Head of caudate nucleus (tissue), 42 donors: Measurements from ENCODE around the gene CTNND2.

ENCODE experiments used
- DNase-seq, 42 donors: peaks; one replicate each; pipeline versions ENCODE4 v3.0.0 to v3.0.0-alpha.2; 2020 to 2021; ENCODE audit warnings: mixed read lengths in 7 of 42
- intact Hi-C: fragments of 100-400 bp; cut with DNase I; formaldehyde crosslinking; loops from one replicate; pipeline ENCODE4 v1.15.0; 2022

Gene CTNND2

DNA sequence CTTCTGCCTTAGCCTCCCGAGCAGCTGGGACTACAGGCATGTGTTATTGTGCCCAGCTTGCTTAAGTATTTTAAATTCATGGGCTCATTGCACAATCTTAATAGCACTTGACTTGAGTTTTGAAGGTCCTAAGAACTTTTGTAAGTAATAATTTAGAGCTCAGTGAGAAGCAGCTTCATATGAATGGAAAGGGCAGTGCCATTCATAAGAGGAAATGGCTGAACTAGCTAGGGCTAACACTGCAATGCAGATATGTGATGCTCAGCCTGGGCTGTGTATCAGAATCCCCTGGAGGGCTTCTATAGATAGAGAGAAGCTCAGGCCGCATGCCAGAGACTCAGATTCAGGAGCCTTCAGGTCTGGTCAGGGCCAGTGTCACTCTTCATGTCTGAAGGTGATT lies 847.7 kb downstream of the CTNND2 start:
- intact Hi-C loops, result no loop called here

DNA sequence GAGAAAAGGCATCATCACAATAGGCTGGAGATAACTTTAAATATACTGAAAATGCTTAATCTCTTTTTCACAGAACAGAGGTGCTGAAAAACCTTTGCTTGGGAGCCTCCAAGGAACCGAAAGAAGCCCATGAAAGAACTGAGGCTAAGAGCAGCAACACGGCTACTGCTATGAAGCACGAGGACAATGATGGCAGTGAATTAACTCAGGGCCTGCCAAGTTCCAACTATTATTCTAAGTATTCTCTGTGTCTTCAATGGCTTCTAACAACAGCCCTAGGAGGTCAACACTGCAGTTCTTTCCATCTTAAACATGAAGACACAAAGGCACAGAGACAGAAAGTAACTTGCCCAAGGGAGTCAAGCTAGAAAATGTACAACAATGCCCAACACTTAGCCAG lies 850.2 kb downstream of the CTNND2 start:
- intact Hi-C loops, result no loop called here

More for the DNA sequence above, 847.7 kb downstream of the CTNND2 start:
- DNase-seq, result no peak

DNA sequence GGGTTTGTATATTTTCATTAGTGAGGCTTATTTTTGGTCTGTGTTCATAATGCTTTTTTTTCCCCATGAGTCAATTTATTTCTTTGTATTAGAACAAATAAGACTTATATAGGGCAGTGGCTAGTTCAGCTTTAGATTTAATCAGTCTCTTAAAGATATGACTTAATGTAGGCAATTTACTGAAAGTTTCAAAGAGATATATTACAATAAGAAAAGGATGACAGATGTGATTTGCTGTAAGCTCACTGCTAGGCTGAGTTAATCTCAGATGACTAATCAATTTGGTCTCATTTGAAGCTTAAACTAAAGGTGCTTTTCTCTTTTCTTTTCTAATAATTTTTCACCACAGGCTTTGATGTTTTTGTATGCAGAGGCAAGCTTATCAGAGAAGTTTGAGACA lies 851.4 kb downstream of the CTNND2 start:
- intact Hi-C loops, result no loop called here
- no peak for DNase-seq

More for the DNA sequence above, 850.2 kb downstream of the CTNND2 start:
- DNase-seq, result peak in 7 of 42 donors; percentile 28 to 64 (median 44)

DNA sequence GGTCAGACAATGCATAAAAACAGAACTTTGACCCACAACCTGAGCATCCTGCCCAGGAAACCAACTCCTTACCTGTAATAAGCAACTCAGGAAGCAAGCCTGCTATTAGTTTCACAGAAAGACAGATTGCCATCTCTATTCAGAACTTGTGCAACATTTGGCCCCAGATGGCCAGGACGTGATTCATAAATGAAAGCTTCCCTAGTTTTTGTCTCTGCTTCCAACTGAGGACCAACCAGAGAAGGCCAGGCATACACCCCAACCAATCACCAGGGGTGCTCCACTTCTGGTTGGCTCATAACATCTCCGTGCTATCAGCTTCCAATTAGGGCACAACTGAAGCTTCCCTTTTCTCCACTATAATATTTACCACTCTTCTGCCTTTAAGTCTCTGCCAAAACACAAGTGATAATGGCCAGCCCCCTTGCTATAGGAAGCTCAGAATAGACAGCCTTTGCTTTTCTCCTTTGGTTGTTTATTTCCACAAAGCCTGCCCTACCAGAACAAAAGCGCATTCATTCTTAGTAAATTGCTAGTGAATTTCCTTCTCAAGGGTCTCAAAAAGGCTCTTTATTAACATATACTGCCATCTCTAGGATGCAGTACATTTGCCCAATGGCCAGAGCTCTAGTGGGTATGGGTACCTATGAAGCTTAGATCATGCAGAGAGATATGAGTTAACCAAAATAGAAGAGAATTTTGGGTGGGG lies 853.5 kb downstream of the CTNND2 start:
- peak in 14 of 42 donors; percentile 23 to 78 (median 36) for DNase-seq
- intact Hi-C loops, result no loop called here

DNA sequence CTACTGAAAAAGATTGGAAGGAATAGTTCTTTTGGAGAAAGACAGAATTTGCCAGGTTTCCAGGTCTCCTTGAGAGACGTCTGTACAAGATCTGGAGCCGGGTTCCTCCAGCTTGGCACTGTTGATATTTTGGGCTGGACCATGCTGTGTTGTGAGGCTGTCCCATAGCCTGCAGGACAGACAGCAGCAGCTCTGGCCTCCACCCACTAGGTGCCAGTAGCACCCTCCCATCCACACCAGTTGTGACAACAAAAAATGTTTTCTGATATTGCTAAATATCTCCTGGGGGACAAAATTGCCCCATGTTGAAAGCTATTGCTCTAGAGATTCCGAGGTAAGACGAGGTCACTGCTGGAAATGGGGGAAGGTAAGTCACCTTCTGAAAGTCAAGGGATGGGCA lies 855.5 kb downstream of the CTNND2 start:
- intact Hi-C loops, result no loop called here
- DNase-seq, result no peak

DNA sequence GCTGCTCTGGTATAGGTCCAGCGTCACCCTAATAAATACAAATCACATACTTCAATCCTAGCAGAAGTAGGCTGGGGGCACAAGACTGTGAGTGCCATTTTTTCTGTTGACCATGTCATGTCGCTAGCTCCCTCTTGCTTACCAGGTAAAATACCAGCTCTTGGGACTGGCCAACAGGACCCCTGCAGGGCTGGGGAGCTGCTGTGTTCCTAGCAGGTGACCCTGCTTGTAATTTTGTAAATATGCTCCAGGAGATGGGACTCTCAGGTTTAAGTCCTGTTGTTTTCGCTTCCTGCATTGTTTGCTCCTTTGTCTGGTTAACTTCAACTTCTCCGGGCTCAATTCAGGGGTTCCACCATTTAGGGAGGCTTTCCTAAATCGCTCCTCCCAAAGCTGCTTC lies 856.6 kb downstream of the CTNND2 start:
- DNase-seq, result no peak
- intact Hi-C loops, result no loop called here

DNA sequence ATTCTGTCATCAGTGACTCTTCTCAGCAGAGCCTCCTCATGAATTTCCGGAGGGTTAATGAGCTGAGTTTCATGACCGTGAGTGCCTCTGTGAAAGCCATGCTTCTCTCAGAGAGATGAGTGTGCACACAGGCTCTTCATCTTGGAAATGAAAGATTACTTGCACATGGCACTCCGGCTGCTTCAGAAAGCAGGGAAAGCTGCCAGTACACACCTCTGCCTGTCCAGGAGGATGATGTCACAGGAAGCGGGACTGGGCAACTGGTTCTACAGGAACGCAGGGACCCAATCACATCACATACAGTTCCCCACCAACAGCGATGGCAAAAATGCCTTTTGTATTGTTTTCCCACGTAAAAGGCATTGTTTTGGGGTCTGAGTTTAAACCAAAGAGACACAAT lies 857.2 kb downstream of the CTNND2 start:
- intact Hi-C loops, result no loop called here
- DNase-seq, result peak in 1 of 42 donors; percentile 53

DNA sequence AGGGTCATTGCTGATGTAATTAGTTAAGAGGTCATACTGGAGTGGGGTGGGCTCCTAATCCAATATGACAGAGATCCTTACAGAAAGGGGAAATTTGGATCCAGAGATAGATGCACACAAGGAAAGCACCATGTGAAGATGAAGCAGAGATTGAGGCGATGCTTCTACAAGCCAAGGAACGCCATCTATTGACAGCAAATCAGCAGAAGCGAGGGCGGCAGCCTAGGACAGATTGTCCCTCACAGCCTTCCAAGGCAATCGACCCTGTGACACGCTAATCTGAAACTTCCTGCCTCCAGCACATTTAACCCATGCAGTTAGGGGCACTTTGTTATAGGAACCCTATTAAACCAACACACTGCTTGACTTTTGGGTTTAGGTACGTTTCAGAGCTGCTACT lies 858.1 kb downstream of the CTNND2 start:
- peak in 36 of 42 donors; percentile 17 to 85 (median 51) for DNase-seq
- intact Hi-C loops, result no loop called here

DNA sequence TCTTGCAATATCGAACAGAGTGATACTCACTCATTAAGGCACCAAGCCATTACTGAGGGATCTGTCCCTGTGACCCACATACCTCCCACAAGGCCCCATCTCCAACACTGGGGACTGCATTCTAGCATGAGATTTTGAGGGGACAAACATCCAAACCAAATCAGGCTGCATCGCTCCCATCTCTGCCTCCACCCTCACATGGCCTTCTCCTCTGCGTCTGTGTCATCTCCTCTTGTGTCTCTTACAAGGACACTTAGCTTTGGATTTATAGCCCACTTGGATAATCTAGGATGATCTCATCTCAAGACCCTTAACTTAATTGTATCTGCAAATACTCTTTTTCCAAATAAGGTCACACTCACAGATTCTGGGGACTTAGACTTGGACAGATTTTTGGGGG lies 858.8 kb downstream of the CTNND2 start:
- DNase-seq, result no peak
- intact Hi-C loops, result no loop called here

DNA sequence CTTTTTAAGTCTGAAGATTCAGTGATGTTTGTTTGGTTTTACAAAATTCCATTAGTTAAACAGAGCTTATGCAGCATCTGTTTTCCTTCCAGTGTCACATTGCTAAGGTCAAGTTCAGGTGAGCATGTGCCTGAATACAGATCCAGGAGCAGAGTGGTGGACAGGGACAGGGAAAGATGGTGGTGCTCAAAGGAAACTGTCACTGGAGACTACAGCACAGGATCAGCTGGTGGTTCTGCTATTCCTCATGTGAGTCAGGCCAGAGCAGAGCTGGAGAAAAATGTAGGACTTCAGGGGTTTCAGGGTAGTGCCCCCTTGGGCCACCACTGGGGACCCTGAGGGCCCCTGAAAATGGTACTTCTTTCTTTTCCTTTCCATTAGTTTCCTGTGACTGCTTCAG lies 859.7 kb downstream of the CTNND2 start:
- intact Hi-C loops, result loop anchor here (5.0 kb wide), 1 partner anchor 182 kb away; no protein-coding TSS in a partner anchor

DNA sequence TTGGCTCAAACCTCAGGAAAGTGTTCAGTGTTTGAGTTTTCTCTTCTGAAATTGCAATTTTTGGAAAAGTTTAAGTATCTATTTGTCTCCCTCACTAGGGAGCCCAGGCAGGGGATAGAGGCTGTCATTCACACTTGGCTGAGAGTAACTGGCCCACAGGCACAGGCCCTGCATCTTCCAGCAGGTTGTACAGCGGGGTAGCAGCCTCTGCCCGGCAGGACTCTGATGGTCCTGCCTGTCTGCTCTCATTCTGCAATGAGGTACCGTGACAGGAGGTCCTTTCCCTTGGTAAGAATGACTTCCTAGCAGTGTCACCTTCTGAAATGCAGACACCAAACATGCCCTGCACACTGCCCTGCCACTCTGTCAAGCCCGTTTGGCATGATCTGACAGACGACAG lies 860.4 kb downstream of the CTNND2 start:
- DNase-seq, result no peak
- intact Hi-C loops, result loop anchor here (5.0 kb wide), 1 partner anchor 182 kb away; no protein-coding TSS in a partner anchor

More for the DNA sequence above, 859.7 kb downstream of the CTNND2 start:
- DNase-seq, result no peak

DNA sequence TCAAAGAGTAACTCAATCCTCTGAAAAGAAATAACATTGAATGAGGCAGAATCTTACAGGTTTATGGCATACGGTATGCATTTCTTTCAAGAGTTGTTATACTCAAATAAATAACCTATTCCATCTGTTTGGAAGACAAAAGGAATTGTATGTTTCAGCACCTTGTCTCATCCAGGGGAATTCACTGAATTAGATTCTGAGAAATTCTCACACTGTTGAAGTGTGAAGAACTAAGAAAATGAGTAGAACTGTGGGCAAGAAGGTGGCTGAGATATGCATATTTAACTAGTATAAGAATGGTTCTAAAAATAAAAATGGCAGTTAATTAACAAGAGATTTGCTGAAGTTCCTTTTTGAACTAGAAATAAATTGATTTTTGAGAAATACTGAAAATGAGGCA lies 863.9 kb downstream of the CTNND2 start:
- intact Hi-C loops, result loop anchor here (5.0 kb wide), 1 partner anchor 178 kb away; no protein-coding TSS in a partner anchor
- DNase-seq, result no peak

DNA sequence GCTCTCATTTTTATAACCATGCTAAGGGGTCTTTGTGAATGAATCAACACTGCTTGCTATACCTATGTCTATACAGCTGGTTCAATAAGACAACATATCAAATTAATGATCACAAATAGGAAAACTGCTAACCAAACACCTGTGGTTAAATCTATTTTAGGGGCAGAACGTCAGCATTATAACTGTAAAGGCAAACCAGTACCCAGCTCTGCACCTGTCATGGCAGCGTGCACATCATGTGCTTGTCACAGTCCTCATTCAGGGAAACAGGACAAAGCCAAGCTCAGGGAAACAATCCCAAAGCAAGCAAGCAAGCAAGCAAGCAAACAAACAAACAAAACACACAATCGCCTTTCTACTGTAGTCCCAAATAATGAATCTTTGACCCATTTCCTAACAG lies 865.5 kb downstream of the CTNND2 start:
- no peak for DNase-seq
- intact Hi-C loops, result no loop called here

DNA sequence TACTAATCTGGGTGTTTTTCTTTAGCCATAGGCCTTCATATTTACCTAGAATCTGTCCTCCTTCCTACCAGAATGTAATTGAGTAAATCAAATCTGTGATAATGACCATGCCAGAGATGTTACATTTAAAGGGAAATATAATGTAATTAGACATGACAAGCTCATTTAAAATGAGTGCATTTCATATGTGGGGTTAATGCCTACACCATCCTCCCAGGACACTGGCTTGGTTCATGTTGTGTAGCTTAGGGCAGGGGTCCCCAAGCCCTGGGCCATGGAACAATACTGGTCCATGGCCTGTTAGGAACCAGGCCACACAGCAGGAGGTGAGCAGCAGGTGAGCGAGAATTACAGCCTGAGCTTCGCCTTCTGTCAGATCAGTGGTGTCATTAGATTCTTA lies 866.3 kb downstream of the CTNND2 start:
- no peak for DNase-seq
- intact Hi-C loops, result no loop called here

DNA sequence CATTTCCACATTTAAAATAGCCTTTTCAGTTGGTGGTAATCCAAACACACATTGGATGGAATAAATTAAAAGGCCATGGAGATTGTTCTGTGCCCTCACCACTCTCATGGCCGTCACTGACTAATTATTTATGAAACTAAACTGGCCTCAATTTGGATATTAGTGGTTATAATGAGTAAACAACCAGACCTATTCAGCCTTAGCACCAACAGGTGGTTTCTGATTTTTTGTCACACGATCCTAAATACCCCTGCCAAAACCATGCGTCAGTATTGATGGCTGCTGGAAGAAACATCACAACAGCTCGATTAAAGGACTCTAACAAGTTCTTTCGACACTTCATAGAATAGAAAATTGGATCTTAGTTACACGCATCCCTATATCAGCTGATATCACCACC lies 867.2 kb downstream of the CTNND2 start:
- no peak for DNase-seq
- intact Hi-C loops, result no loop called here

DNA sequence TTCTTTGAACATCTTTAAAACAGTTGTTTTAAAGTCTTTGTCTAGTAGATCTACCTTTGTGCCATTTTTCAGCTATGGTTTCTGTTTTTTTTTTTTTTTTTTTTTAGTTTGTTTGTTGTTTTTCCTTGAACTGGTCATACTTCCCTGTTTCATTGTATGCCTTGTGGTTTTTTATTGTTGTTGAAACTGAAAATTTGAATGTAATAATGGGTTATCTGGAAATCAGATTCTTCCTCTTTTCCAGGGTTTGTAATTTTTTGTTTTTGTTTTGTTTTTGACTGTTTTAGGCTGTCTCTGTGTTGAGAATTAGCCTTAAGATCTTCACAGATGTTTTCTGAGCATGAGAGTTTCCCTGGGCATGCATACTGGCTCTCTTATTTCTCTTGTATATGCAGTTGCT lies 873.6 kb downstream of the CTNND2 start:
- intact Hi-C loops, result no loop called here
- no peak for DNase-seq

DNA sequence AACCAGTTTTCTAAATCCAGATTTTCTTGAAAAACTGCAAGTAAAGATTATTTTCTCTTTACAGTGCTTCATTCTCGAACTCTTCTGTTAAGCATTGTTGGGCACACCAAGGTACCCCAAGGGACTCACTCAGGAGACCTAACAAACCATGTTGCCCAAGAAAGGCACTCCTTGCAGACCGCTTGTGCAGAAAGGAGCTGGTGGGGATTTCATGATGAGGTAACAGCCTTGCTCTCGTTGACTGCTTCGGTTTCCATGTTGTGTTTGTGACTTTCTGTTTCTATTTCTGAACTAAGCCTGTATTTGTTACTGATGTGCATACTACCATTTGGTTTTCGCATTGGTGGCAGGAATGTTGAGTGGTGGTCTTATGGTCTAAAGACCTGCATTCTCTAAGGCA lies 876.6 kb downstream of the CTNND2 start:
- intact Hi-C loops, result no loop called here
- DNase-seq, result no peak

DNA sequence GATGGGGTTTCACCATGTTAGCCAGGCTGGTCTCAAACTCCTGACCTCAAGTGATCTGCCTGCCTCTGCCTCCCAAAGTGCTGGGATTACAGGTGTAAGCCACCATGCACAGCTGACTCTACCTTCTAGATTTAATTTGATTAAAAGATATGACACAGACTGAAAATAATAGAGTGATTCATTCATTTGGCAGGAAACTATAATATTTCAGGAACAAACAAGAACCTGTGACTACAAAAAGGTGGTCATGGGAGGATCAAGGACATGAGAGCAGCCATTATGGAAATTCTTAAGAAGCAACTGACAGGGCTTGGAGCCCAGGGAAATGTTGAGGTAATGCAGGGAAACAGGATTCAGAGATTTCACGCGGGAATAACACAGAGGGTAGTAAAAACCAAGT lies 877.7 kb downstream of the CTNND2 start:
- intact Hi-C loops, result no loop called here
- no peak for DNase-seq

DNA sequence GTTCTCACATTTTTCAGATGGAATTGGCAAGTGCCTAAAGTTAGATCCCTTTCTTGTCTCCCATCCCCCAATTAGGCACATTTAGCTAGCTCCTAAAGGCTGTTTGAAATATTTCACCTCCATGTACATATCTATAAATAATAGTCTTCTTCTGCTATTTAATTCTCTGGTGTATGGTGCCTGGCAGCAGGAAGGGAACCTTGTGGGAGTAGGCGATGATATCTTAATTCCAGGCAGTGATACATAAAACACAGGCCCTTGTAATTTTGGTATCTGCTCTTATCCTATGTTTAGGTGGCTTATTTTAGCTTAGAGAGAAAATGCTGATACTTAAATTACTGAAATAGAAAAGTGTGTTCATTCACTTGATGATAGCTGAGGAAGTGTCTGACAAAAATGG lies 880.3 kb downstream of the CTNND2 start:
- no peak for DNase-seq
- intact Hi-C loops, result no loop called here

DNA sequence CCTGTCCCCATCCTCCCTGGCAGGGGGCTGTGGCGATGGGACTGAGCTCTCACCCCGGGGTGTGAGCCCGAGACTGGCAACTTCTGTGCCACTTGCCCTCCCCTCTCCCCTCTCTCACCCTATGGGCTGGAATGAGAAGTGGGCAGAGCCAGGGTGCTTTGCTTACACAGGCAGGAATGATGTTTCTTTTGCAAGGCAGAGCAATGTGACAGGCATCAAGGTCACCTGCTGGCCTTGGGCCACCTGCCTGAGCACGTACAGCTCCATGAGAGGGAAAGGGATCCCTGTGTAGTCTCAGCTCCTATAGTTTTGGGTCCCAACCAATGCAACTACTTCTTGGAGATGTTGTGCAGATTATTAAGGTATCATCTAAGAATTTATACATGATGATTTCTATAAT lies 890.5 kb downstream of the CTNND2 start:
- intact Hi-C loops, result no loop called here
- no peak for DNase-seq

DNA sequence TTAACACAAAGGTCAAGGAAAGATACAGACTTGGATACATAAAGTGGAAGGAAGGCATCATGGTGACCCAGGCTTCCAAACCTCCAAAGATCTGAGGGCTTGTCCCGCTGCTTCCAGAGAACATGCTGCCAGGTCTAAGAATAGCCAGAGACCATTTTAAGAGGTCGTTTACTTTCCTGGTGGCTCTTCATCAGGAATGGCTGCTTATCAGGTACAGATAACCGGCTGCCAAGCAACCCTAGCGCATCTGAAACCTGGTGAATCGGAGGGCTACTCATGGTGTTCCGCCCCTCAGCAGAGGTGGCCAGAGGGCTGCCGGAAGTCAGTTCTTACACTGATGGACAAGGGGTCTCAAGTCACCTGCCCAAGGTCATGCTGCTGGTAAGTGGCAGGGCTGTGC lies 892.0 kb downstream of the CTNND2 start:
- intact Hi-C loops, result no loop called here
- no peak for DNase-seq
